ENCODE results near the gene EXOC6B.
"Not testable (repeated sequence)": the region's sequence is repeated elsewhere in the genome, so short reads cannot be mapped to it uniquely, and the experiment has no call there.

The EXOC6B gene

DNA sequence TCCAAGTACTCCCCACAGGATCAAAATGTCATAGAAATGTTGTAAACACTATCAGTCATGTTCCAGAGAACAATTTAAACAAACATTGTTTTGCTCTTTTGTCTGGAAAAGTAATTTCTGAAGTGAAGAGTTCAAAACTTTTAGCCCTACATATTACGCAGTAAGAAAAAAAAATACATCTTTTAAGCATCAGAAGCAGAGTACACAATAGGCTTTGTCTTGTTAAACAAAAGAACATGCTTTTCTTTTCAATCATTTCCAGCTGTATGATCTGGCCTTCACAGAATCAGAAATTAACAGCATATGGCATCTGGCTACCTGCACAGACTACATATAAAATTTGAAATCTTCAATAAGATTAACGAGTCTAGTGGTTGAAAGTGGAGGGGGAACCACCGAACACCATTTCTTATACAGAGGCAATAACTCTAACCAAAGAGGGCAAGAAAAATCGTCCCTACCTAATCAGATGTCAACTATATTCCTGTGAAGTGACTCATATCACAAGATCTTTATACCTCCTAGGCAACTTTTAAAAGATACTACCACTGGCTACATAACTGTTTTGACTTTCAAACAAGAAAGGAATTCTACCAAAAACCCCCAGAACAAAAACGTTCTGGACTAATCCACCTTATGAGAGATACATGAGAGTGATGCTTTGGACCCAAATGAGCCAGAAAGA, 149.3 kb downstream of the EXOC6B start:
- DNase-seq, result peak; percentile 25

DNA sequence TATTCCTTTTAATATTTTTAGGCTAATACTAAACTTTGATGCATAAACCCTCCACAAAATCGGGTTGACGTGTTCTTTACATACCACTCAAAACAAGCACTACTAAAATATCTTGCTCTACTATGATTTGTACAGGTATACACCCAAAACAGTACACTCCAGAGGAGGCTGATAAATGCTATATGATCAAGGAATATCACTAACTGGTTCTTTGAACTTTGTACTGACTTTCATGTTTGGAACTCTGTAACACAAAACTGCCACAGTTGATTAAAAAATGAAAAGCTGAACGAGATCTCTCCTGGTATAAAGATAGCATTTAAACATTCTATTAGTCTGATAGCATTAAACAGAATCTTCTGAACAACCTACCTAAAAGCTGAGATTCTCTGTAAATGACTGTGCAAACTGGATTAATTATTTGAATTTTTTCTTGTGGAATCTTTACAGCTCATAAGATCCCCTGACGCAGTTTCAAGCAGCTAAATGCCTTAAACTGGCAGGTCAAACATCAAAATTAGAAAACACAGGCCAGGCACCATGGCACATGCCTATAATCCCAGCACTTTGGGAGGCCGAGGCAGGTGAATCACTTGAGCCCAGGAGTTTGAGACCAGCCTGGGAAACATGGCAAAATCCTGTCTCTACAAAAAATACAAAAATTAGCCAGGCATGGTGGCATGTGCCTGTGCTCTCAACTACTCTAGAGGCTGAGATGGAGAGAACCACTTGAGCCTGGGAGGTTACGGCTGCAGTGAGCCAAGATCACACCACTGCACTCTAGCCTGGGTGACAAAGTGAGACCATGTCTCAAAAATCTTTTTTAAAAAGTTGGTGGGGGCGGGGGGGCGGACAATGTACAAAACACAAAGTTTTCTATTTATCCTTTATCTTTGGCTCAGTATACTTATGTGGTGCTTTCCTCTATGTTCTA, 150.6 kb downstream of the EXOC6B start:
- no peak for DNase-seq

DNA sequence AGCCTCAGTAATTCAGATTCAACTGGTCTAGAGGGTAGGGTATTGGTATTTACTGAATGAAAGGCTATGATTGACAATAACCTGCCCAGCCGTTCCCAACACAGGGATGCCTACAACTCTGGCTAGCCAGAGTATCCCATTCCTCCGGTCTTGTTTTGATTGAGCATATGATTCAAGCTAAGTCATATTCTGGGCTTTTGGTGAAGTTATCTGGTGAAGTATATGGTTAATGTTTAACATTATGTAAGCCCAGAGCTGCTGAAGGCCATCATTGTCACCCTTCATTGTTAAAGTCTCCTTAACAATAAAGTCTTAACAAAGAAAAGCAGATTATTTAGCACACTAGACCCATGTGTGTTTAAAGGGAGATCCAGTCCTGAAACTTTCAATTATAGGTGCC, 152.6 kb downstream of the EXOC6B start:
- no peak for DNase-seq

DNA sequence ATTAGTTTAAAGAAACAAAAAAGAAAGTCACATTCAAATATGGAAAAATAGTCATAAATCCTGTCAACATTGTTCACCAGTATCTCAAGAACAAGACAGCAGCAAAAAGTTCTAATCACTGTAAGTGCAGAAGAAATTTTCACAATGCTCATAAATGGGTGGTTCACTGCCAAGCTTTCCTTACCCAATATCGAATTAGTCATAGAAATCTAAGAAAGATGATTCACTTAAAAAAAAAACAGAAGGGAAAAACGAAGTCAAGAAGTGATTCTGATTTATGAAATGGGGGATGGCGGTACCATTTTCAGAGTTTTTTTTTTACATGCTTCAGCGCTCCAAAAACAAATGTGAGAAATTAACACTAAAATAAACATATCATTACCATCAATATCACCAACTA, 156.7 kb downstream of the EXOC6B start:
- DNase-seq, result peak; percentile 42

DNA sequence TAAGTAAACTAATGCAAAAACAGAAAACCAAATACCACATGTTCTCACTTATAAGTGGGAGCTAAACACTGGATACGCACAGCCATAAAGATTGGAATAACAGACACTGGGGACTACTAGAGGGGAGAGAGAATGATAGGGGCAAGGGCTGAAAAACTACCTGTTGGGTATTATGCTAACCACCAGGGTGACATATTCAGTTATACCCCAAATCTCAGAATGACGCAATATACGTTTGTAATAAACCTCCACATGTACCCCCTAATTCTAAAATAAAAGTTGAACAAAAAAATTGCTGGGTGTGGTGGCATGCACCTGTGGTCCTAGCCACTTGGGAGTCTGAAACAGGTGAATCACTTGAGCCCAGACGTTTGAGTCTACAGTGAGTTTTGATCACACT, 157.2 kb downstream of the EXOC6B start:
- no peak for DNase-seq

DNA sequence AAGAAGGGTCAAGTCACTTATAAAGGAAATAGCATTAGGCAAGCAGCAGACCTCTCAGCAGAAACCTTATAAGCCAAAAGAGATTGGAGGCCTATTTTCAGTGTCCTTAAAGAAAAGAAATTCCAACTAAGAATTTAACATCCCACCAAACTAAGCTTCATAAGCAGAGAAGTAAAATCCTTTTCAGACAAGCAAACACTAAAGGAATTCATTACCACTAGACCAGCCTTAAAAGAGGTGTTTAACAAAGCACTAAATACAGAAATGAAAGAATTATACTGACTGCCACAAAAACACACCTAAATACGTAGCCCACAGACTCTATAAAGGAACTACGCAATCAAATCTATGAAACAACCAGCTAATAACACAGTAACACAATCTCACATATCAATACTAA, 160.4 kb downstream of the EXOC6B start:
- no peak for DNase-seq

DNA sequence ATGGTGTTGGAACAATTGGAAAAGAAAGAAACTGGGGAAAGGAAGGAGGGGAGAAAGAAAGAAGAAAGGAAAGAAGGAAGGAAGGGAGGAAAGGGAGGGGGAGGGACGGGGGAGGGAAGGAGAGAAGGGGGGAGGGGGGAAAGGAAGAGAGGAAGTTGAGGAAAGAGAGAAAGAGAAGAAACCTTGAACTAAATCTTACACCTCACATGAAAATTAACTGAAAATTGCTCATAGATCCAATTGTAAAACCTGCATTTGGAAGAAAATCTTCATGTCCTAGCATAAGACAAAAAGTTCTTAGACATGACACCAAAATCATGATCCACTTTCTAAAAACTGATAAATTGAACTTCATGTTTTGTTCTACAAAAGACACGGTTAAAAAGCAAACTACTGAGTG, 163.8 kb downstream of the EXOC6B start:
- no peak for DNase-seq

DNA sequence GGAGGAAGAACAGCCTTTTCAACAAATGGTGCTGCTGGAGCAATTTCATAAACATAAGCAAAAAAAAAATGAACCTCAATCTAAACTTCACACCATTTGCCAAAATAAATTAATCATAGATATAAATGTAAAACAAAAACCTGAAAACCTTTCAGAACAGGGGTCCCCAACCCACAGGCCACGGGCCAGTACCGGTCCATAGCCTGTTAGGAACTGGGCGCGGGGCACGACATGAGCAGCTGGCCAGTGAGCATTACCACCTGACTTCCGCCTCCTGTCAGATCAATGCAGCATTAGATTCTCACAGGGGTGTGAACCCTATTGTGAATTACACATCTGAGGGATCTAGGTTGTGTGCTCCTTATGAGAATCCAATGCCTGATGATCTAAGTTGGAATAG, 176.0 kb downstream of the EXOC6B start:
- DNase-seq, result no peak

DNA sequence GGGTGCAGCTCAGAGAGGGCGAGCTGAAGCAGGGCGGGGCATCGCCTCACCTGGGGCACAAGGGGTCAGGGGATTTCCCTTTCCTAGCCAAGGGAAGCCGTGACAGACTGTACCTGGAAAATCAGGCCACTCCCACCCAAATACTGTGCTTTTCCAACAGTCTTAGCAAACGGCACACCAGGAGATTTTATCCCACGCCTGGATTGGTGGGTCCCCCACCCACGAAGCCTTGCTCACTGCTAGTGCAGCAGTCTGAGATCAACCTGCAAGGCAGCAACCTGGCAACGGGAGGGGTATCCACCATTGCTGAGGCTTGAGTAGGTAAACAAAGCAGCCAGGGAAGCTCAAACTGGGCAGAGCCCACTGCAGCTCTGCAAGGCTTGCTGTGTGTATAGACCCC, 184.6 kb downstream of the EXOC6B start:
- not testable (repeated sequence) for DNase-seq

DNA sequence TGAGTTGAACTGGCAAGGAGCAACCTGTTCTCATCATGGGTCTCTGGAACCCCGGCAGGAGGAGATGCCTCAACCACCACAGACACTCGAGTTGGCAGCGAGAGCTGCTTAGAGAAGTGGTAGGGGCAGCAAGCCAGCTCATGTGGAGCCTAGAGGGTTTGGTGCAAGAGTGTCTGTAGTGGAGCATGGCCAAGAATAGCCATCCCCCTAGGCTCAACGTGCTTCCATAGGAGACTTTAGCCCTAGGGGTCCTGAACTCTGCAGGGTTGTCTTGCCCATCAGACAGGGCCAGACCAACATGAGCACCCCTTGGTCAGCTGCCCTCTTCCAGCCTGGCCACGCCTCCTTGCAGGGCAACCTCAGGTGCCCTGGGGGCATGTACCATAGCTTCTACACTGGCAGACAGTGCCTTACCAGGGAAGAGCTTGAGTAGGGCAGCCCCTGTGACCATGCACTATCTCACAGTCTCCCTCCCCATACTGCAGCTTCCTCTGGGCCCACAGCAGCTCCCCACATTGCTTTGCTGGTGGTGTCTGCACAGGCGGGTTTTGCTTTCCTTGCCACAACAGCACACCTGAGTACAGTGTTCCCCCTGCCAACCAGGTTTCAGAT, 187.1 kb downstream of the EXOC6B start:
- no peak for DNase-seq

DNA sequence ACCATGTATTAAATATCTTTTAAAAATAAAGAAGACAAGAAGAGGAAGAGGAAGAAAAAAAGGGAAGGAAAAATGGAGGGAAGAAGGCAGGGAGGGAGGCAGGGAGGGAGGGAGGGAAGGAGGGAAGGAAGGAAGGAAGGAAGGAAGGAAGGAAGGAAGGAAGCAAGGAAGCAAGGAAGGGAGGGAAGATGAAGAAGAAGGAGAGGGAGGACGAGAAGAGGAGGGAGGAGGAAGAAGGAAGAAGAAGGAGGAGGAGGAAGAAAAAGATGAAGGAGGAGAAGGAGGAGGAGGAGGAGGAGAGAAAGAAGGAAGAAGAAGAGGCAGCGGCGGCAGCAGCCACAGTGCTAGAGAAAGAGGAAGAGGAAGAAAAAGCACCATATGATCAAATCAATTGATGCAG, 189.6 kb downstream of the EXOC6B start:
- no peak for DNase-seq

DNA sequence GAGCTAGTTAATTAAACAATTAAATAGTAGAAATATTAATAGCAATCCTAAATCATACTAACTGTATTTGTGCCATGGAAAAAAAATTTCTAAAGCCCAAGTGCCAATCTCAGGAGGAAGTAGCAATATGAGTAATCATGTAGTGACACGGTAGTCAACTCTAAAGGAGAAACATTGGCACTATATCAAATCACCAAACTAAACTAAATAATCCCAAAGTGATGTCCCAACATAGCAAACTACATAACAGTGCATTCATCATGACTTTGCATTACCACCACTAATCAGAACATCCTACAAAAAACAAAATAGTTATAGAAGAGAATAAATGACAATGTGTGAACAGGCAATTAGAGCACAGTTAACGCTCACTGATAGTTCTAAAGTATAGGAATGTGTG, 195.1 kb downstream of the EXOC6B start:
- DNase-seq, result no peak

DNA sequence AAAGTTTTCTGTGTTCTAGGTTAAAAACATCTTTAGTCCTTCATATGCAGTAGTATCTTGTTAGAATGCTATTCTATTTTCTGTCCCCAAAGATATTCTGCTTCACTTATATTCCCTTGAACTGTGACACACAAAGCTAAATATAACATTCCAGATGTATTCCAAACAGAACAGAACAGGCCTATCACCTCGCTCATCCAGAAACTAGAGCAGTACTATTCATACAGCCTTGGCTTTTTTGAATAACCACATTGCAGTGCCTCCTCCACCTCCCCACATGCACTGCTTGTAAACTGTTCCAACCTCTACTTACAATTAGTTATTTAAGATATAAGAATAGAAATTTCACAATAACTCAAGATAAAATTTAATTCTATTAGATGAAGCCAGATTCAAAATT, 196.8 kb downstream of the EXOC6B start:
- no peak for DNase-seq

DNA sequence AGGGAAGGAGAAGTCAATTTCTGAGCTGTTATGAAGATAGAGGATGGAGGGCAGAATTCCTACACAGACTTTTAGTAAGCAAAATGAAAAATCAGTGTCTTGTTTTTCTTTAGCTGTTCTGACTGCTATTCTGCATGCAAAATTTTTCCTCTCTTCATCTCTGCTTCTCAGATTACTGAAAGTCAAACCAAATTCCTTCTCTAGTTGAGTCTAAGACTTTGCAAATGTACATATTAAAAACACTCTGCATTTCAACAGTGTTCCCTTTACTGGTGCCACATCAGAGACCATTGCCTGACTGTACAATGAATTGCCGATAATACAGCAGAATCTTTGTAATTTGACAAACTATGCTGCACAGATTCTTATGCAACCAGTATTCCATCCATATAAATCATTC, 198.8 kb downstream of the EXOC6B start:
- no peak for DNase-seq

DNA sequence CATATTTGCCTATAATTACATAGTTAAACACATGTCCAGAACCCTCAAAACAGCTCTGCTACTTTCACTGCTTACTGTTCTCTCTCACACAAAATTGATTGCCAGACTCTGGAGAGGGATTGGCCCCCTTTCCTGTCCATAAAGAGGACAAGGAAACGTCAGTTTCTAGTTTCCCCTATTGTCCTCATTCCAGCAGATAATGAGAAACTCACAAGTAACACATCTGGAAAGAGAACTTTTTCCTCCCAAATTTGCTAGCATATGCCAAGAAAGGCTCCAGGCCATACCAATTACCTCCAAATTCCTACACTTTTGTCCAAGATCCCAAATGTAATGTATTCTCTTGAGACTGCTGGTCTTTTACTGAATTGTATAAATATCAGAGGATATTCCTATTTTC, 200.5 kb downstream of the EXOC6B start:
- DNase-seq, result no peak

DNA sequence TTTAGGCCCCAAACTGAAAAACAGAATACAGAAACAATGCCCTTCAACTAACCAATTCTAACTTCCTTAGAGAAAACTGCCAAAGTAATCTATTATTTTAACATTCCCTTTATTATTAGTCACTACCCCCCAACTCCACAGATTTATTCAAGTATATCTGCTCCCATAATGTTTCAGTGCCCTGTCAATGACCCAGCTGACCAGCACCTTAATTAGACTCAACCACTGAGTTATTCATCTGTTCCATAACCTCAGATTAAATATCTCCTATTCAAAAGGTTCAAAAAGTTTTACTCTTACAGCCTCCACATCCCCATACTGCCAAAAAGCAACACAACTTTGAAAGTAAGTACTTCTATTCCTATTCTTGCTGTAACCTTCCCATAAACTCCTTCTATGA, 202.4 kb downstream of the EXOC6B start:
- no peak for DNase-seq

DNA sequence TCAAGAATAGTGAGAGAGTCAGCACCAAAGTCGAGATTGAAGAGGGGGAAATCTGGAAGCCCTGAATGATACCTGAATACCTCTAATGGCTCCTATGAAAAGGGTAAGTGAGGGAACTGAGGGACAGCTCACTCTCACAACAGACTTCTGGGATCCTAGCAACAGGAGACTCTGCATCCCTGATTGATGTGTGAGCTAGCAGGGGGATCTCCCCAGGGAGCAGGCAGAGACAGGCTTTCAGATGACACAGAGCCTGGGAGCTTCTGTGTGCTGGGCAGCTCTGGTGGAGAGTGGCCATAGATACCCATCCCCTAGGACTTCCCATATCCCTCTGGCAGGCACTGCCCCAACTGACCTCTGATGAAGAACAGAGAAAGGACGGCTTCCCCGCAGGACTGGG, 206.2 kb downstream of the EXOC6B start:
- no peak for DNase-seq

DNA sequence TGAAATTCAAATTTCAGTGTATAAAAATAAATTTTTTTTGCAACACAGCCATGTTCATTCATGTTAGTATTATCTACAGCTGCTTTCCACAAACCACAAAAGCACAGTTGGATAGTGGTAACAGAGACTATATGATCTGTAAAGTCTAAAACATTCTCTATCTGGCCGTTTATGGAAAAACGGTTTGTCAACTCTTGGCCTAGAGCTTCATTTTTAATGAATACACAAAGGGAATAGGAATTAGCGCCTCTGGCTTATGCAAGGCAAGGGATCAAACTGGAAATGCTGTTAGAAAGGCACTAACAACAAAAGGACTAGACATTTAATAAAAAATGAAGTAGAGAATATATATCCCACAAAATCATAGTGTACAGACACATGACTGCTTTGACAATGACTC, 211.9 kb downstream of the EXOC6B start:
- DNase-seq, result no peak

DNA sequence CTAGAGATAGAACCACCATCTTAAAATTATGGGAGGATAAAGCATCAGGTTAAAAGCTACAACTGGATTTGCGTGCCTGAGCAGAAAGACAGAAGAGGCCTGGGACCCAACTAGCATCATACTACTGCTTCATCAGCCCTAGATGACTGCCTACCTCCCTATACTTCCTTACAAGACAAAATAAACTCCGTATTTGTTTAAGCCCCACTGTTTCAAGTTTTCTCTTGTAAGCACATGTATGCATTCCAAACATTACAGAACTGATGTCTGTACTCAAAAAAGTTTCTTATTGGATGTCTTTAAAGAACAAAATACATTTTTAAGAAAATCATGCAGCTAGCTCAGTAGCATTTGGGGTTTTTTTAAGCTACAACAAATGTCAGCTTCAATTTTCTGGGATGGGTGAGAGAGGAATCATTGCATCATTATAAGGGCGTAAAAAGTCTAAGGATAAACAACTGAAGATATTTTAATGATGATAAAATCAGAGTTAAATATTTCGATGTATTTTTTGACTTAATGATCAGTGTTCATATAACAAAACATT, 213.1 kb downstream of the EXOC6B start:
- DNase-seq, result no peak

DNA sequence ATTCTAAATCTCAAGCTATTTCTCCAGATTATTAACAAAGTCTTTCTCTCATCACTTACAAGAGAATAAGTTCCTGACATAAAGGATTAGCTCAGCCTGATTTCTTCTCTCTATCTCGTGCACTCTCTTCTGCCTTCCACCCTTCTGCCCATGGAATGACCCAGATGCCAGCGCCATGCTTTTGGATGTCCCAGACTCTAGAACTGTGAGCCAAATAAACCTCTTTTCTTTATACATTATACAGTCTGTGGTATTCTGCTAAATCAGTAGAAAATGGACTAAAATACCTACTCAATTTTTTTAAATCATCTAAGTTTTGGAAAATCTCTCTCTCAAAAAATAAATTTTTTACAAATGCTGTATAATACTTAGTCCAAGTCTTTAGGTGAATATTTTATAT, 218.6 kb downstream of the EXOC6B start:
- no peak for DNase-seq

DNA sequence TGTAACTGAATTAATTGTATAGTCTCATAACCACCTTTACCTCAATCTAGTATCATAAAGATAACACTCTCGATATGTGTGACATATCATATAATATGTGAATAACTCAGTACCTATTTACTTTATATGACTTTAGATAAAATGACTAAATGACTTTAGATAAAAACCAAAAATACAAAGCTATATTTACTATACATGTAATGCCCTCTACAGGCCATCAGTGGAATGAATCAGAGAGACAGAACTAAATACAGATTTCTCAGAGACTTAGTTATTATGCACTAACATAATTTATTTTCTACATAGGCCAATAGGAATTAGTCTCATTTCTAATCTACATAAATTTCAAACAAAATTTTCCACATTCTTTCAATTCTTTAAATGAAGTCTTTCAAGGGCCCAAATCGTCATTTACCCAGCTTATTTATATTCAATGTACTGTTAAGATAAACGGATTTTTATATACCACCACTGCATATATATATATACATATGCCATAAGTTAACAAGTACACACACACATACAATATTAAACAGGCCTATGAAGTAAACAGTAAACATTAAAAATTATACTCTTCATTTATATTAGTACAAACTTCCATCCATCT, 219.9 kb downstream of the EXOC6B start:
- peak; percentile 9 for DNase-seq

DNA sequence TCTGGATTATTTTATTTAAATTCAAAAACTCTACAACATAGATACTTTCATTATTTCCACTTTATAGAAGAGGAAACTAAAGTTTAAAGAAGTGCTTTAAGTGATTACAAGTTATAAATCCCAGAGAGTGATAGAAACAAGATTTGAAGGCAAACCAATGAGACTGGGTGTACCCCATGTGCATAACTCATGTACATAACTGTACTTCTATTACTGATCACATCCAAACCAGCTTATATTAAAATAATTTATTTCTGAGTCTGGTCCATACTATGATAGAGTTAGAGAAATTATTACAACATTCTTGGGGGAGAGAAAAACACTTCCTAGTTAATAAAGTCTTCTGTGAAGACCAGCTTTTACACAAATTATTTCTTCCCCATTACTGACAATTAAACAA, 221.4 kb downstream of the EXOC6B start:
- no peak for DNase-seq

DNA sequence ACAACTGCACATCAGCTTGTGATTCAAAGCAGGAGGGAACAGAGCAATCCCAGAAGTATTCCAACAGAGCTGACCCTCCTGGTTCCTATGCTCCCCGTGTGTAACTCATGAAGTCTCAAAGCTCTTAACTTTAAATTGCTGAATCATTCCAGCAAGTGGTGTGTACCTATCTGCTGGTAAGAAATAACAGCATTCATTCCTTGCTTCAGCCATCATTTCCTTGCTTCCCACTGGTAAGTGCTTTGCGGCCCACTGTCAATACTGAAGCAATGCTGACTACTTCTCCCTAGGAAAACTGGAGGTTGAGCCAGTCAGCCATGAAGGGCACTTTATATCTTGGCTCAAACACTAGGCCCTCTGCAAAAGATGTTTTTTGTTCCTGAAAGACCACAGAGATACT, 222.4 kb downstream of the EXOC6B start:
- DNase-seq, result peak; percentile 4
